Endometrial microvascular endothelial cells (primary cell): Measurements from ENCODE around the gene DOCK2. TPM values are rescaled to one million over a fixed set of nuclear protein-coding genes. Genes with fewer than 3 reads are reported as not detected.

Experiments used
- total RNA-seq: library from RNA; depleted of rRNA; stranded (reverse); fragments of >200 nt; gene quantifications from one replicate; pipeline ENCODE4 v1.2.3, GENCODE V29; 2015; ENCODE audit errors: inconsistent ontology term

The DOCK2 gene
- total RNA-seq, 1 donor from 2014 or later = not detected

Other genes starting within 250 kb of the DOCK2 start
- 46.3 TPM for gene SPDL1, start 53.5 kb upstream of the DOCK2 start, total RNA-seq